Neural progenitor cell (in vitro differentiated cells): ENCODE measurements around the gene RBMS1.

Experiments
- CTCF ChIP-seq: fragments of 200-600 bp; sonication (generic); IDR thresholded peaks from 2 replicates; pipeline ENCODE4 v1.5.1; 2017; ENCODE audit warnings: antibody characterized with exemption, mild to moderate bottlenecking
- EZH2 ChIP-seq: fragments of 200-600 bp; sonication (generic); IDR thresholded peaks from 2 replicates; pipeline ENCODE4 v1.6.1; 2017; ENCODE audit warnings: antibody characterized with exemption, mild to moderate bottlenecking, moderate library complexity
- EZH2phosphoT487 ChIP-seq: fragments of 200-600 bp; sonication (generic); IDR thresholded peaks from 2 replicates; pipeline ENCODE4 v1.6.1; 2017; ENCODE audit warnings: antibody characterized with exemption

DNA sequence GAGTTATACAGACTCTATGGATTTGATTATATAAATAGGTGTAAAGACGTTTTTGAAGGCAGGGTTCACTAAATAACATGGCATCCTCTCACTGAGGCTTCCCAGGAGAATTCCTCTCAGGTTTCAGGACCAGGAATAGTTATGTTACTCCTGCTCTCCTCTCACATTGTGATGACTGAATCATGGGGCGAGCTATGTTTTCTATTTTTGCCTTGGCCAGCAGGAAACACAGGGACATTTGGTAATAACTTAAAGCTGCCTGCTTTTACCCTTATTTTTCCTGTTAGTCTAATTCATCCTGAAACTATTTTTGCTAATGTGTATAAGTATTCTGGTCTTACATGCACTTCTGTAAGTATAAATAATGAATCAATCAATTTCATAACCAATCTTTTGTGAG is 178.3 kb downstream of the RBMS1 start:
- no peak for TF ChIP-seq CTCF
- no peak for TF ChIP-seq EZH2phosphoT487
- TF ChIP-seq EZH2: no peak
